ENCODE measurements around the gene KRTAP2-4.
"Not testable (repeated sequence)": the region's sequence is repeated elsewhere in the genome, so short reads cannot be mapped to it uniquely, and the experiment has no call there.

Gene KRTAP2-4

DNA sequence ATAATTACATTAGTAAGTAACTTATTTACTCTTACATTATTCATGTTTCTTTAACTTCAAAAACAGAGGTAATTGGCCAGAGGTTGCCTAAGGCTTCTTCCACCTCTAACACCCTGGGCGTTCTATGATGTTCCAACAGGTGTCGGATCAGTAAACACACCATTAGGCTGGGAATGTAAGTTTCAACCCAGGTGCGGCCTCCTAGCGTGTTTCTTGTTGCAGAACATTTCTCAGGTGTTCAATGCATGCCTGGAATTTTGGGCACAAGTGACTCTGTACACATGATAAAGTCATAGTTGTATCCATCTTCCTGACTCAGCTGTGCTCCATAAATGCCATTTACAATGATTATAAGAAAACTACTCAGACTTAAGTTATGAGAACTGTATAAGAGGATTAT is 11.7 kb downstream of the KRTAP2-4 start:
- TF ChIP-seq, protein P1, sequence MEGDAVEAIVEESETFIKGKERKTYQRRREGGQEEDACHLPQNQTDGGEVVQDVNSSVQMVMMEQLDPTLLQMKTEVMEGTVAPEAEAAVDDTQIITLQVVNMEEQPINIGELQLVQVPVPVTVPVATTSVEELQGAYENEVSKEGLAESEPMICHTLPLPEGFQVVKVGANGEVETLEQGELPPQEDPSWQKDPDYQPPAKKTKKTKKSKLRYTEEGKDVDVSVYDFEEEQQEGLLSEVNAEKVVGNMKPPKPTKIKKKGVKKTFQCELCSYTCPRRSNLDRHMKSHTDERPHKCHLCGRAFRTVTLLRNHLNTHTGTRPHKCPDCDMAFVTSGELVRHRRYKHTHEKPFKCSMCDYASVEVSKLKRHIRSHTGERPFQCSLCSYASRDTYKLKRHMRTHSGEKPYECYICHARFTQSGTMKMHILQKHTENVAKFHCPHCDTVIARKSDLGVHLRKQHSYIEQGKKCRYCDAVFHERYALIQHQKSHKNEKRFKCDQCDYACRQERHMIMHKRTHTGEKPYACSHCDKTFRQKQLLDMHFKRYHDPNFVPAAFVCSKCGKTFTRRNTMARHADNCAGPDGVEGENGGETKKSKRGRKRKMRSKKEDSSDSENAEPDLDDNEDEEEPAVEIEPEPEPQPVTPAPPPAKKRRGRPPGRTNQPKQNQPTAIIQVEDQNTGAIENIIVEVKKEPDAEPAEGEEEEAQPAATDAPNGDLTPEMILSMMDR (conservative IDR thresholded peaks at IDR 0.05; ENCODE audit: control insufficient read depth, insufficient read depth, low read depth, low read length), result no peak
- H3K4me3 ChIP-seq (ENCODE audit: control insufficient read depth, low read depth, low read length), result no peak overlapping the region
- DNase-seq (ENCODE audit: low read depth), result no peak

DNA sequence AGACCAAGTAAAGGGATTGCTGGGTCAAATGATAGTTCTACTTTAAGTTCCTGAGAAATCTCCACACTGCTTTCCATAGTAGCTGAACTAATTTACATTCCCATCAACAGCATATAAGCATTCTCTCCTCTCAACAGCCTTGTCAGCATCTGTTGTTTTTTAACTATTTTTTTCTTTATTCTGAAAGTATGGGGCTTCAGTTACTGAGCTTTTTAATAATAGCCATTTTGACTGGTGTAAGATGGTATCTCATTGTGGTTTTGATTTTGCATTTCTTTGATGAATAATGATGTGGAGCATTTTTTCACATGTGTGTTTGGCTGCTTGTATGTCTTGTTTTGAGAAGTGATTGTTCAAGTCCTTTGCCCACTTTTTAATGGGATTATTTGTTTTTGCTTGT is 13.1 kb downstream of the KRTAP2-4 start:
- peak; percentile 28 for DNase-seq (ENCODE audit: low read depth)
- H3K4me3 ChIP-seq (ENCODE audit: control insufficient read depth, low read depth, low read length), result no peak overlapping the region
- TF ChIP-seq, protein P1 (conservative IDR thresholded peaks at IDR 0.05; ENCODE audit: control insufficient read depth, insufficient read depth, low read depth, low read length), result no peak

DNA sequence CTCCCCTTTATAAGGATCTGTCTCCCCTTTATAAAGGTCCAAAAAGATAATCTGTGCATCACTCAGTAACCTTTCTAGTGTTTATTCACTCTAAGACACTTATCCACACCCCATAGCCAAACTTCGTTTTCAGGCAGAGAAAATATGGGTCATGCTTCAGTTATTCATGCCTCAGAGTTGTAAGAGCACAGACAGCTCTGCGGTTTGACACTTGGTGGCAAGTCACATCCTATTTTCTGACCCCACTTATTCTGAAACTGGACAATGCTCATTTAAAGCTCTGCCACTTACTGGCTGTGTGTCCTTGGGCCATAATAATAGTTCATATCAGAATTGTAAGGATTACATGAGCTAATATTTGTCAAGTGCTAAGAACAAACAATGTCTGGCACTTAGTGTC is 16.6 kb downstream of the KRTAP2-4 start:
- TF ChIP-seq, protein P1 (conservative IDR thresholded peaks at IDR 0.05; ENCODE audit: control insufficient read depth, insufficient read depth, low read depth, low read length), result no peak
- H3K4me3 ChIP-seq (ENCODE audit: control insufficient read depth, low read depth, low read length), result no peak overlapping the region
- peak; percentile 60 for DNase-seq (ENCODE audit: low read depth)

DNA sequence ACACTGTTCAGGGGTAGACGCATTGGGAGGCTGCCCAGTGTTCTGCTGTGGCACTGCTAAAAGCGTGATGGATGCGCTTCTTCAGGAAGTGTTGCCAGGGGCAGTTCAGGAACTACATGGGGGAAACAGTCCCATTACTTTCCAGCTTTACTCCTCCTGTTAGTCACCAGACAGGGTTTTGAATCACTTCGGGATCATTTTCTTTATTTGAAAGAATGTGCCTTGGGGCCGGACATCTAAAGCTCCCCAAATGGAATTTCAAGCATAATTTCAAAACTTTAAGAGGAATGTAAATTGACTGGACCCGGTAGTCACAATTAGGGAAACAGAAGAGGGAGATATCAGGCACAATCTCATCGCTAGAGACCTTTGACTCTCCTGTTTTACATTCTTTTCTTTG is 17.2 kb downstream of the KRTAP2-4 start:
- no peak overlapping the region for H3K4me3 ChIP-seq (ENCODE audit: control insufficient read depth, low read depth, low read length)
- DNase-seq (ENCODE audit: low read depth), result no peak
- TF ChIP-seq, protein P1 (conservative IDR thresholded peaks at IDR 0.05; ENCODE audit: control insufficient read depth, insufficient read depth, low read depth, low read length), result no peak

DNA sequence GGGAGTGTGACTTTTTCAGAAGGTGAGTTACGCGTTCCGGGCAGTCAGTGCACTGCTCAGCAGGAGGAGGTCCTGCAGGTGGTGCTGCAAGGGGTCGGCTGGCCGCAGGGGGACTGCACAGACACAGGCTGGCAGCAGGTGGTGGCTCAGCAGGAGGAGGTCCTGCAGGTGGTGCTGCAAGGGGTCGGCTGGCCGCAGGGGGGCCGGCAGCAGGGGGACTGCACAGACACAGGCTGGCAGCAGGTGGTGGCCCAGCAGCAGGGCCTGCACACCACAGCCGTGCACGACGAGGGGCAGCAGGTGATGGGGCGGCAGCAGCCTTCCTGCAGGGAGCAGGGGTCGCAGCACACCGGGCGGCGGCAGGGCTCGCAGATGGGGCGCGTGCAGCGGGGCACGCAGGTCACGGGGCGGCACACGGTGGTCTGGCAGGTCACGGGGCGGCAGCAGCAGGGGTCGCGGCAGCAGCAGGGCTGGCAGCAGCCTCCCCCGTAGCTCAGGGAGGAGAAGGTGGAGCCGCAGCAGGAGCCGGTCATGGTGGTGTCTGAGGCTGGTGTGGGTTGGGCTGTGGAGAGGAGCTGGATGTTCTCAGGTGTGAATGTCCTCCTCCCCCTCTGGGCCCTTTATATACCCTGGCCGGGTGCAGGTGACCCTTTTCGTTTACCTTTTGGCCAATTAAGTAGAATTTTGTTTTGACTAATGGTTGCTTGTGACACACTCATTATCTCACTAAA is 18.8 kb downstream of the KRTAP2-4 start, which contains the start of gene KRTAP2-1:
KRTAP2-1 (minus strand) TSS at position 582 of the 731 bp plus-strand sequence; CDS start at position 533, 49 bp downstream.
- not testable (repeated sequence) for DNase-seq (ENCODE audit: low read depth); H3K4me3 ChIP-seq (ENCODE audit: control insufficient read depth, low read depth, low read length)

DNA sequence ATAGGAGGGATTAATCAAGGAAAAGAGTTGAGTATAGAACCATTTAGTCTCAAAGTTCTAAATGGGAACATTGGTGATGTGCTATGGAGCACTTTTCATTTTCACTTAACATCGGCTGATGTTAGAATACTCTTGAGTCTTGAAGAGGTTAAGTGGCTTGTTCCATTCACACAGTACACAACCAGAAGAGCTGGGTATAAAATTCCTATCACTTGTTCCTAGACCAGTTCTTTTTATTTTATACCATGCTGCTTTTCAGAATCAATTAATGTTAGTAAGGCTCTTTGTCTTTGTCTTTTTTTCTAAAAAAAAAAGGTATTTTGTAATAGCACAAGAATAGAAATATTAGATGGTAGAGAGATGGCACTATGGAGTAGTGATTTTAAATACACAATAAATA is 22.7 kb downstream of the KRTAP2-4 start:
- DNase-seq (ENCODE audit: low read depth), result no peak
- H3K4me3 ChIP-seq (ENCODE audit: control insufficient read depth, low read depth, low read length), result no peak overlapping the region
- TF ChIP-seq, protein P1 (conservative IDR thresholded peaks at IDR 0.05; ENCODE audit: control insufficient read depth, insufficient read depth, low read depth, low read length), result no peak

DNA sequence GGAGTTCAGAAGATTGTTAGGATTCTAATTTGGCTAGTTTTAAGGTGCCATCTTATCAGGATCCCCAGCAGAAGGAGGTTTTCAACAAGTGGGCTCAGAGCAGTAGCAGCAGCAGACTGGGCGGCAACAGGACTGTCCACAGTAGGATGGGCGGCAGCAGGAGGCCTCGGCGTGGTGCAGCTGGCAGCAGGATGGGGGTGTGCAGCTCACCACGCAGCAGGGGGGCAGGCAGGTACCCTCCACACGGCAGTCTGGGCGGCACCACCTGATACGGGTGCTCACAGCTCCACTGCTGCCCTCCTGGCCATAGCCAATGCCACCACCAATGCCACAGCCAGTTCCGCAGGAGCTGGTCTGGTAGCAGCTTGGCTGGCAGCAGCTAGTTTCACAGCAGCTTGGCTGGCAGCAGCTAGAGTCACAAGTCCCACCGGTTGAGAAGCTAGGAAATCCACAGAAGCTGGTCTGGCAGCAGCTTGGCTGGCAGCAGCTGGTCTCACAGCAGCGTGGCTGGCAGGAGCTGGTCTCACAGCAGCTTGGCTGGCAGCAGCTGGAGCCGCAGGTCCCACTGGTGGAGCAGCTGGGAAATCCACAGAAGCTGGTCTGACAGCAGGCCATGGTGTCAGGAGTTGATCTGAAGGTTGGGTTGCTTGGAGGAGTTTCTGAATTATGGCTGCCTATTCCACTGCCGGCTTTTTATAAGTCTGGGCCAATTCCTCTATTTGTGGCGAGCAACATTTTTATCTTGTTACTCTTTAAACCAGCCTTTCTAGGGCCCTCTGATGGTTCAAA is 24.7 kb downstream of the KRTAP2-4 start, which contains the start of gene KRTAP1-1:
KRTAP1-1 (minus strand) TSS at position 668 of the 789 bp plus-strand sequence; CDS start at position 615, 53 bp downstream.
- DNase-seq (ENCODE audit: low read depth), result peak; percentile 38
- H3K4me3 ChIP-seq (ENCODE audit: control insufficient read depth, low read depth, low read length), result not testable (repeated sequence)

Data from fibroblast of mammary gland (primary cell).